ENCODE results near the gene CCDC78.

The CCDC78 gene

GRCh38 chr16:726438-727290 lies at the start of gene CCDC78, which contains the start of gene HAGHL:
Gene CCDC78, minus strand, starts transcription at chr16:726443. Its CDS starts 76 bp downstream, at chr16:726367.
Gene HAGHL, plus strand, starts transcription at chr16:727106. Its CDS starts 404 bp downstream, at chr16:727510.
- Mint-ChIP-seq H3K27ac (peak within 1 kb of the TSS; percentile 57 to 95), H3K27me3 (no peaks in the 10 kb centered on the region), H3K4me3 (peak within 1 kb of the TSS; percentile 70 to 88), H3K4me1 (peaks cover 46% of the 10 kb centered on the region), H3K9me3 (no peaks in the 10 kb centered on the region)
- ATAC-seq: peak; percentile 34
- DNase-seq: peak; percentile 52 to 60

DNA sequence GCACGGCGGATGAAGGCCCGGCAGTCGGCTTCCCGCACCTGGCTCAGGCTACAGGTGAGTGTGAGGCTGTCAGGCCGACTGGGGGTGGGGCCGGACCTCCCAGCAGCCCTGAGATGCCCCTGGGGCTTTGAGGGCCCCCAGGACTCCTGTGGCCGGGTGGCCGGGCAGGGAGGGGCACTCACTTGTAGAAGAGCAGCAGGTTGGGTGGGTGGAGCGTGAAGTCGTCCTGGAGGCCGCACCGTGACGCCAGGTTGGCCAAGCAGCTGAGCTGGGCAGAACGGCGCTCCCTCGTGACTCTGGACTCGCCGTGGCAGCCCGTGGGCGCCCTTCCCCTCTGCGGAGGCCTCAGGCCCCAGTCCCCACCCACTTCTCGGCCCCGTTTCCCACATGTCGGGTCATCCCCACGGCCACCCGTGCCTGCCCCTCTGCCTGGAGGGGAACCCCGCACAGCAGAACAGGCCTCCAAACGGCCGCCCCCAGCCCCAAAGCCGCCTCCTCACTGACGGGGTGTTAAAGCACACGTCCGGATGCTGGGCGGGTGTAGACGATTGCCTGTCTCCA lies 49.1 kb upstream of the CCDC78 start:
- Mint-ChIP-seq H3K4me3 (no peak overlapping the region), H3K9me3 (no peaks in the 10 kb centered on the region), H3K27ac (no peak overlapping the region), H3K27me3 (peaks cover 9% of the 10 kb centered on the region), H3K4me1 (peaks cover 6% of the 10 kb centered on the region)
- DNase-seq: no peak
- no peak for ATAC-seq

DNA sequence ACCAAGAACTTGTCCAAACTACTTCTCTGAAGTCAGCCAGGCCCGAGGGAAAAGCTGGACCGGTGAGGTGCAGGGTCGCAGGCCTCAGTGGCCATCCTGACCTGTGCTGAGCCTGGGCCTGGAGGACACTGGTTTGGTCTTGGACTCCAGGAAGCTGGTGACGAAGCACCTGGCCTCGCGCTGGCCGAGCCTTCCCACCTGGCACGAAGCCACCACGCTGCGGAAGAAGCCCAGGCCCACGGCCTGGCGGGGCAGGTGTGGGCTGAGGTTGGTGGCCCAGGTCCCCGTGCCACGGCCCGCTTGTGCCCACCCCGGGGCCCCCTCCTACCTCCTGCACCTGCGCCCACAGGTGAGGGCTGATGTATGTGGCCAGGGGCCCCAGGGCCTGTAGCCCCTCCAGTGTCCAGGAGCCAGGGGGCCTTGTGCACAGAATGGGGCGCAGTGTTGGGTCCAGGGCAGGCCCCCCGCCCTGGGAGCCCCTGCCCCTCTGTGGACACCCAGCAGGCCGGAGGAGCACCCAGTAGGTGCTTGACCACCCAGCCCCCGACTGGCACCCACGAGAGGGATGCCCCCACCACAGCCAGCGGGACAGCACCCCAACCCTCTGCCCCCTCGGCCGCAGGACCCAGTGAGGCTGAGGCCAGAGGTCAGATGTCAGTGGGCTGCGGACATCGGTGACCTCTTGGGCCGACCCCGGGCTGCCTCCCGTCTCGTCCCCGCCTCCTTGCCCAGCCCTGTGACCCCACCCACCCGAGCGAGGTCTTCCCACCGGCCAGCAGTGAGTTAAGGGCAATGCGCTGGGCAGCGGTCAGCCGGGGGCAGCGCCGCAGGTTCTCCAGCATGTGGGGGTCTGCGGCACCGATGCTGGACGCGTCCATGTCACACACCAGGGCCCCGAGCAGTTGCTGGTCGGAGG lies 48.1 kb upstream of the CCDC78 start:
- Mint-ChIP-seq H3K27ac (no peak overlapping the region), H3K4me1 (peaks cover 6% of the 10 kb centered on the region), H3K27me3 (peaks cover 9% of the 10 kb centered on the region), H3K4me3 (no peak overlapping the region), H3K9me3 (no peaks in the 10 kb centered on the region)
- ATAC-seq (no peak), DNase-seq (no peak)

DNA sequence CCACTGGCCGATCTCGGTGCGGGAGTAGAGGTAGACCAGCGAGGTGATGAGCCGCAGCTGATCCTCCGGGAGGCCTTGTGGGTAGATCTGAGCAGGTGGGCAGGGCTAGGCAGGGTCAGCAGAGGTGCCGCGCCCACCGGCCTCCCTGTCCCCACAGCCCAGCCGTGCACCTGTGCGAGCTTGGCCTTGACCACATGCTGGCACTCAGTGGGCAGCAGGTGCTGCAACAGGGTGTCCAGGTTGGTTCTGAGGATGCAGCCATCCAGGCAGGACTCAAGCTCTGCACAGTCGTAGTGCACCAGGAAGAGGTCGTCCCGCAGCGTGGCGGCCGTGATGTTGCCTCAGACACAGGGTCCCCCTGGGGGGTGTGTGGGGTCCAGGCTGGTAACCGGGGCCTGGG lies 46.7 kb upstream of the CCDC78 start:
- Mint-ChIP-seq H3K4me1 (peaks cover 5% of the 10 kb centered on the region), H3K27me3 (peaks cover 6% of the 10 kb centered on the region), H3K4me3 (no peak overlapping the region), H3K9me3 (no peaks in the 10 kb centered on the region), H3K27ac (no peak overlapping the region)
- ATAC-seq: no peak
- no peak for DNase-seq

- ATAC-seq (peak; percentile 24), DNase-seq (no peak)
- H3K9me3 Mint-ChIP-seq: no peaks in the 10 kb centered on the region
- no peak overlapping the region for H3K4me3 Mint-ChIP-seq
- no peaks in the 10 kb centered on the region for H3K4me1 Mint-ChIP-seq
- H3K27me3 Mint-ChIP-seq: no peaks in the 10 kb centered on the region
- no peak overlapping the region for H3K27ac Mint-ChIP-seq
These were observed 44.2 kb upstream of the CCDC78 start for GRCh38 chr16:770411-770810.

- Mint-ChIP-seq H3K4me3 (no peak overlapping the region), H3K4me1 (no peaks in the 10 kb centered on the region), H3K9me3 (no peaks in the 10 kb centered on the region), H3K27ac (no peak overlapping the region), H3K27me3 (no peaks in the 10 kb centered on the region)
- no peak for DNase-seq
- peak; percentile 3 for ATAC-seq
These were observed 43.7 kb upstream of the CCDC78 start for GRCh38 chr16:769934-770333.

DNA sequence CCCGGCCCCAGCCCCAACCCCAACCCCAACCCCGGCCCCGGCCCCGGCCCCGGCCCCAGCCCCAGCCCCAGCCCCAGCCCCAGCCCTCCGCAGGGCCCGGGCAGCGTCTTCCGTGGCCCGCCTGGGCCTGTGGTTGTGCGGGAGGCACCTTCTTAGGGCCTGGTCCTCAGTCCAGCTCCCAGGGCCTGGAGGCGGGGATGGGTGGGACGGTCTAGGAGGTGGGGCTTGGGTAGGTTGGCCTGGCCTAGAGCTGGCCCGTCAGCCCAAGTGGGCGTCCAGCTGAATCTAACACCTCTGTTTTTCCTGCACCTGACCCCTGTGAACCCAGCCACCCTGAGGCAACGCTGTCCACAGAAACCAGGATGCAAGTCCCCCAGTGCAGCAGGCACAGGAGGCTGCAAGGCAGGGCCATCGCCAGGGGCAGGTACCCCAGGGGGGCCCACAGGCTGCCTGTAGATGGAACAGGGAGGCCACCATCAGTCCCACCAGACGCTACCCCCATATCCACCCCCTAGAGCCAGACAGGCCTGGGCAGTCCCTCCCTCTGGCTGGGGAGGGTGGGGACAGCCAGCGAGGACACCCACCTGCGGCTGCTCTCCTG lies 43.0 kb upstream of the CCDC78 start:
- H3K27ac Mint-ChIP-seq: no peak overlapping the region
- H3K4me1 Mint-ChIP-seq: no peaks in the 10 kb centered on the region
- no peaks in the 10 kb centered on the region for H3K27me3 Mint-ChIP-seq
- DNase-seq: no peak
- no peaks in the 10 kb centered on the region for H3K9me3 Mint-ChIP-seq
- peak; percentile 41 for ATAC-seq
- H3K4me3 Mint-ChIP-seq: no peak overlapping the region

GRCh38 chr16:768428-768827 lies 42.2 kb upstream of the CCDC78 start:
- Mint-ChIP-seq H3K4me1 (no peaks in the 10 kb centered on the region), H3K27me3 (no peaks in the 10 kb centered on the region)
- ATAC-seq: peak; percentile 24

GRCh38 chr16:767743-768235 lies 41.5 kb upstream of the CCDC78 start:
- no peak for ATAC-seq
- no peaks in the 10 kb centered on the region for H3K4me1 Mint-ChIP-seq
- no peak overlapping the region for H3K4me3 Mint-ChIP-seq
- no peak overlapping the region for H3K27ac Mint-ChIP-seq
- no peaks in the 10 kb centered on the region for H3K27me3 Mint-ChIP-seq
- H3K9me3 Mint-ChIP-seq: no peaks in the 10 kb centered on the region
- DNase-seq: no peak

More at GRCh38 chr16:768428-768827, 42.2 kb upstream of the CCDC78 start:
- Mint-ChIP-seq H3K27ac (no peak overlapping the region), H3K9me3 (no peaks in the 10 kb centered on the region), H3K4me3 (no peak overlapping the region)
- DNase-seq: no peak

GRCh38 chr16:766820-767640 lies 40.8 kb upstream of the CCDC78 start:
- ATAC-seq: no peak
- DNase-seq: no peak
- no peak overlapping the region for H3K27ac Mint-ChIP-seq
- no peaks in the 10 kb centered on the region for H3K9me3 Mint-ChIP-seq
- H3K27me3 Mint-ChIP-seq: no peaks in the 10 kb centered on the region
- H3K4me3 Mint-ChIP-seq: no peak overlapping the region
- no peaks in the 10 kb centered on the region for H3K4me1 Mint-ChIP-seq

- Mint-ChIP-seq H3K4me1 (no peaks in the 10 kb centered on the region), H3K27me3 (no peaks in the 10 kb centered on the region), H3K27ac (no peak overlapping the region), H3K4me3 (no peak overlapping the region), H3K9me3 (no peaks in the 10 kb centered on the region)
- DNase-seq: no peak
- no peak for ATAC-seq
These were observed 40.0 kb upstream of the CCDC78 start for GRCh38 chr16:766008-766819.

- Mint-ChIP-seq H3K27me3 (no peaks in the 10 kb centered on the region), H3K4me1 (no peaks in the 10 kb centered on the region), H3K27ac (no peak overlapping the region), H3K9me3 (no peaks in the 10 kb centered on the region), H3K4me3 (no peak overlapping the region)
- no peak for DNase-seq
- ATAC-seq: no peak
These were observed 39.2 kb upstream of the CCDC78 start for GRCh38 chr16:765488-765865.

- no peak for ATAC-seq
- Mint-ChIP-seq H3K4me1 (no peaks in the 10 kb centered on the region), H3K27ac (no peak overlapping the region)
These were observed 38.7 kb upstream of the CCDC78 start for GRCh38 chr16:764848-765487.

More at GRCh38 chr16:764848-765487, 38.7 kb upstream of the CCDC78 start:
- DNase-seq: no peak
- no peaks in the 10 kb centered on the region for H3K27me3 Mint-ChIP-seq
- no peak overlapping the region for H3K4me3 Mint-ChIP-seq
- no peaks in the 10 kb centered on the region for H3K9me3 Mint-ChIP-seq

Measured in stimulated activated naive CD8-positive, alpha-beta T cell treated with anti-CD3 and anti-CD28 coated beads, Interleukin-15, amount 100 ng/mL, for 72 hours (primary cell).